ENCODE data around the gene MRGPRD.
"Not testable (repeated sequence)": the region's sequence is repeated elsewhere in the genome, so short reads cannot be mapped to it uniquely, and the experiment has no call there.

The MRGPRD gene

DNA sequence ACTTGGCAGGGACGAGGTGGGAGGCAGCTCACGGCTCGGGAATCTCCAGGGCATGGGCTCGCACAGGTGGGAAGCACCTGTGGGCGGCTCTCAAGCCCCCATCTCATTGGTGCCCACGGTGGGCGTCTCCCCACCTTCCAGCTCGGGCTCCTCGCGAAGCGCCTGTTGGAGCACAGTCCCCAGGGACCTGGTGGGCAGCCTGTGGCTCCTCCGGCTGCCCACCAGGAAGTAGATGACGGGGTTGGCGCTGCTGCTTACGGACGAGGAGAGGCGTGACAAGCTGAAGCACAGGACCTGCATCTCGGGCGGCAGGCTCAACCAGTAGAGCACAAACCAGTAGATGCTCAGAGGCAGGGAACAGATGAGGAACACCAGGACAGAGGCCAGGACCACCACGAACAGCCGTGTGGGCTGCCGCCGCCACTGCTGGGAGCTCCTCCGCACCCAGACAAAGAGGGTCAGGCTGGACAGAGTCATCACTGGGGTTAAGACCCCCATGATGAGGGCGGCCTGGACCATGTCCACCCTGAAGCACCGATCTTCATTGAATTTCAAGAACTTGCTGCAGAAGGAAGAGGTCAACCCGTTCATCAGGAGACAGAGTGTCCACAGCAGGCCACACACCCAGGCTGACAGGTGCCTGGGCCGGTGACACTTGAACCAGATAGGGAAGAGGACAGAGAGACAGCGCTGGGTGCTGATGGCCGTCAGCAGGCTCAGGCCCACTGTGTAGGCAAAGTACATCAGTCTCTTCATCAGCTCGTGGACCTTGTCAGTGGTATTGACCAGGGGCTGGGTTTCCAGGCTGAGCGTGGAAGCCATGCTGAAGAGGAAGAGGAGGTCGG is 633 bp downstream of the MRGPRD start:
- Histone ChIP-seq H3K4me1 (ENCODE audit: control insufficient read depth, insufficient read depth, low read length) (no peaks in the 10 kb centered on the region), H3K9me3 (ENCODE audit: control insufficient read depth, low read length) (no peaks in the 10 kb centered on the region), H3K27me3 (ENCODE audit: control insufficient read depth, insufficient read depth, low read length) (peaks cover 7% of the 10 kb centered on the region), H3K36me3 (ENCODE audit: control insufficient read depth, insufficient read depth, low read length) (no peaks in the 10 kb centered on the region), H3K4me3 (ENCODE audit: low read length) (no peak overlapping the region), H3K9ac (ENCODE audit: low read length) (no peak overlapping the region)

GRCh38 chr11:68978931-68979594 is 1.7 kb downstream of the MRGPRD start:
- Histone ChIP-seq H3K4me3 (ENCODE audit: low read length) (no peak overlapping the region), H3K4me1 (ENCODE audit: control insufficient read depth, insufficient read depth, low read length) (no peaks in the 10 kb centered on the region), H3K36me3 (ENCODE audit: control insufficient read depth, insufficient read depth, low read length) (no peaks in the 10 kb centered on the region), H3K9ac (ENCODE audit: low read length) (no peak overlapping the region), H3K27me3 (ENCODE audit: control insufficient read depth, insufficient read depth, low read length) (peaks cover 7% of the 10 kb centered on the region), H3K9me3 (ENCODE audit: control insufficient read depth, low read length) (no peaks in the 10 kb centered on the region)

DNA sequence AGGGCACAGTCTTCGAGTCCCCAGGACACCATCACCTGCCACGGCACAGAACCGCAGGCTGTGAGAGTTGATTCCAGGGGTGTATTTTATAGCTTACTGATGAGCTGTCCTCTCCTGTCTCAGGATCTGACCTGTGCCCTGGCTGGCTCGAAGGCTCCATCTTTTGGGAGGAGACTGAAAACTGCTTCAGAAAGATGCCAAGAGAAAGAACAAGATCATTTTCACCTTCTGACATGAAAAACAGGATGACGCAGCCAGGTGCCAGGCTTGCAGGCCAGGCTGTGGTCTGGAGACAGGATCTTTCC is 2.2 kb downstream of the MRGPRD start:
- peaks cover 7% of the 10 kb centered on the region for H3K27me3 ChIP-seq (ENCODE audit: control insufficient read depth, insufficient read depth, low read length)
- H3K4me1 ChIP-seq (ENCODE audit: control insufficient read depth, insufficient read depth, low read length), result no peaks in the 10 kb centered on the region
- no peak overlapping the region for H3K4me3 ChIP-seq (ENCODE audit: low read length)
- no peaks in the 10 kb centered on the region for H3K36me3 ChIP-seq (ENCODE audit: control insufficient read depth, insufficient read depth, low read length)
- no peak overlapping the region for H3K9ac ChIP-seq (ENCODE audit: low read length)
- H3K9me3 ChIP-seq (ENCODE audit: control insufficient read depth, low read length), result no peaks in the 10 kb centered on the region

GRCh38 chr11:68977781-68978625 is 2.8 kb downstream of the MRGPRD start:
- no peaks in the 10 kb centered on the region for H3K9me3 ChIP-seq (ENCODE audit: control insufficient read depth, low read length)
- H3K4me1 ChIP-seq (ENCODE audit: control insufficient read depth, insufficient read depth, low read length), result no peaks in the 10 kb centered on the region

DNA sequence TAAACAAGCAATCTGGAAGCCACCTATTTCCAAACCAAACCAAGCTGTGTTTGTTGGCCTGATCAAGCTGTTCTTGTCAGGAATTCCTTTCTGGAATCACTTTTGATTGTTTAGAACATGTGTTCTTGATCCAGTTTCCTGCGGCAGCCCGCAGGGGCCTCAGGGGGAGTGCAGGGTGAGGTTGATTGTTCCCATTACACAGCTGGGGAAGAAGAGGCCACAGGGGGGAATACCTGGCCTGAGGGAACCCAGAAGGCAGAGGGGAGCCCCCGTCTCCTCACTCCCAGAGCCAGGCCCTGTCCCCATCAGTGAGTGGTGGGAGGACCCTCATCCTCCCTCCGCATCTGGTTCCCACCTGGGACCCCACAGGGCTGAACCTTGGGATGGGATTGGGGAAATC is 4.2 kb downstream of the MRGPRD start:
- H3K9me3 ChIP-seq (ENCODE audit: control insufficient read depth, low read length), result no peaks in the 10 kb centered on the region
- H3K36me3 ChIP-seq (ENCODE audit: control insufficient read depth, insufficient read depth, low read length), result no peaks in the 10 kb centered on the region
- peaks cover 8% of the 10 kb centered on the region for H3K27me3 ChIP-seq (ENCODE audit: control insufficient read depth, insufficient read depth, low read length)
- no peaks in the 10 kb centered on the region for H3K4me1 ChIP-seq (ENCODE audit: control insufficient read depth, insufficient read depth, low read length)
- no peak overlapping the region for H3K9ac ChIP-seq (ENCODE audit: low read length)
- no peak overlapping the region for H3K4me3 ChIP-seq (ENCODE audit: low read length)

More at GRCh38 chr11:68977781-68978625, 2.8 kb downstream of the MRGPRD start:
- Histone ChIP-seq H3K4me3 (ENCODE audit: low read length) (no peak overlapping the region), H3K9ac (ENCODE audit: low read length) (no peak overlapping the region), H3K27me3 (ENCODE audit: control insufficient read depth, insufficient read depth, low read length) (peaks cover 7% of the 10 kb centered on the region), H3K36me3 (ENCODE audit: control insufficient read depth, insufficient read depth, low read length) (no peaks in the 10 kb centered on the region)

GRCh38 chr11:68976095-68976494 is 4.7 kb downstream of the MRGPRD start:
- Histone ChIP-seq H3K9me3 (ENCODE audit: control insufficient read depth, low read length) (no peaks in the 10 kb centered on the region), H3K4me3 (ENCODE audit: low read length) (no peak overlapping the region), H3K36me3 (ENCODE audit: control insufficient read depth, insufficient read depth, low read length) (no peaks in the 10 kb centered on the region), H3K9ac (ENCODE audit: low read length) (no peak overlapping the region), H3K27me3 (ENCODE audit: control insufficient read depth, insufficient read depth, low read length) (peaks cover 10% of the 10 kb centered on the region), H3K4me1 (ENCODE audit: control insufficient read depth, insufficient read depth, low read length) (no peaks in the 10 kb centered on the region)

- no peaks in the 10 kb centered on the region for H3K9me3 ChIP-seq (ENCODE audit: control insufficient read depth, low read length)
- H3K27me3 ChIP-seq (ENCODE audit: control insufficient read depth, insufficient read depth, low read length), result peaks cover 10% of the 10 kb centered on the region
- no peaks in the 10 kb centered on the region for H3K4me1 ChIP-seq (ENCODE audit: control insufficient read depth, insufficient read depth, low read length)
- H3K9ac ChIP-seq (ENCODE audit: low read length), result no peak overlapping the region
- no peaks in the 10 kb centered on the region for H3K36me3 ChIP-seq (ENCODE audit: control insufficient read depth, insufficient read depth, low read length)
- H3K4me3 ChIP-seq (ENCODE audit: low read length), result no peak overlapping the region
Measured at GRCh38 chr11:68974421-68975194, 6.2 kb downstream of the MRGPRD start.

DNA sequence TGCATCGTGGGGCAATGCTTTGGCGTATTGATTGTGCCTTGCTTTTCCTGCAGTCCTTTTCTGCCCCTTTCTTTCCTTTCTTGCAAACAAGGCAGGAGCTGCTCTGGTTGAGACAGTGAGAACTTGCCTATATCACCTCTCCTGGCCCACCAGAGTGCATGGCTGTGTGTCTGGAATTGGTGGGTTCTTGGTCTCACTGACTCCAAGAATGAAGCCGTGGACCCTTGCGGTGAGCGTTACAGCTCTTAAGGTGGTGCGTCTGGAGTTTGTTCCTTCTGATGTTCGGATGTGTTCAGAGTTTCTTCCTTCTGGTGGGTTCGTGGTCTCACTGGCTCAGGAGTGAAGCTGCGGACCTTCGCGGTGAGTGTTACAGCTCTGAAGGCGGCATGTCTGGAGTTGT is 7.1 kb downstream of the MRGPRD start:
- H3K9me3 ChIP-seq (ENCODE audit: control insufficient read depth, low read length); H3K4me3 ChIP-seq (ENCODE audit: low read length); H3K36me3 ChIP-seq (ENCODE audit: control insufficient read depth, insufficient read depth, low read length); H3K9ac ChIP-seq (ENCODE audit: low read length); H3K4me1 ChIP-seq (ENCODE audit: control insufficient read depth, insufficient read depth, low read length); H3K27me3 ChIP-seq (ENCODE audit: control insufficient read depth, insufficient read depth, low read length): not testable (repeated sequence)

DNA sequence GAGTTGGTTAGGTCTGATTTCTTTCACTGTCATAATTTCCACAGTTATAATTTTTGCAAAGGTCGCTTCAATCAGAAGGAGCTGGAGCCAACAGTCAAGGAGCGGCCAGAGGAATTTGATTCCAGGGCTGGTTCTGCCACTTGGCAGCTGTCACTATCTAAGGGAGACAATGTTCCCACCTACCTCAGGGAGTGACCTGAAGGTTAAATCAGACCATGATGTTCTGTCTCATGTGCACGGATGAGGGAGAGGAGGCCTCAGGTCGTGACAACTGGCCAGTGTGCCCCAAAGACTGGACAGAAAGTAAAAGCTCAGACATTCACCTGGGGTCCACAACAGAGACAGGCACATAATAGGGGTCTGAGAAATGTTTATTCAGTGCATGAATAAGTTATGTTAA is 7.6 kb downstream of the MRGPRD start:
- H3K36me3 ChIP-seq (ENCODE audit: control insufficient read depth, insufficient read depth, low read length), result no peaks in the 10 kb centered on the region
- no peak overlapping the region for H3K9ac ChIP-seq (ENCODE audit: low read length)
- no peak overlapping the region for H3K4me3 ChIP-seq (ENCODE audit: low read length)
- H3K4me1 ChIP-seq (ENCODE audit: control insufficient read depth, insufficient read depth, low read length), result no peaks in the 10 kb centered on the region
- H3K27me3 ChIP-seq (ENCODE audit: control insufficient read depth, insufficient read depth, low read length), result peaks cover 3% of the 10 kb centered on the region
- H3K9me3 ChIP-seq (ENCODE audit: control insufficient read depth, low read length), result no peaks in the 10 kb centered on the region

DNA sequence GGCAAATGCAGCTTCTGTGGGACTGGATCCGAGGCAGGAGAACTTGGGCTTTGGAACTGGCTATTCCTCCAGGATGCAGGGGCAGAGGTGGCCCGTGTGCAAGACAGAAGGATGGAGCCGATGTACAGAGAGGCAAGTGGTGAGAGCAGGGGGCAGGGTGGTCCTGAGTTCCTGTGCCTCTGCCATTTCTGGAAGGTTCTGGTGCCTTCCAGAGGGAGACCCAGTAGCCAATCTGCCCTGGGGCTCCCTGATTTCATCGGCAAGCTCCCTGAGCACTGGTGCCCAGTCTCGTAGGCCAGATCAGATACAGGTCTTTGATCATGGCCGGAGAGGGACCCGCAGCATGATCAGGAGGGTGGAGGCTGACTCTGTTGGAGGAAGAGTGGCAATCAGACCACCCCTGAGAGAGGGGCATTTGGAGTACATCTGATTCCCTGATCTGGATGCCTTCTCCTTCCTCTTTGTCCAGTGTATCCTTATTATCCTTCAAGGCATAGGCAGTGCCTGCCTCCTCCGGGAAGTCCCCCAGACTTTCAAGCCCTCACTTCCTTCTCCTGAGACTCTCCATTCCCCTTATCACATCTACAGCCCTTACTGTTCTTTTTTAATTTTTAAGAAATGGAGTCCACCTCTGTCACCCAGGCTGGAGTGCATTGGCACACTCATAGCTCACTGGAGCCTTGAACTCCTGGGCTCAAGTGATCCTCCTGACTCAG is 9.7 kb downstream of the MRGPRD start:
- no peaks in the 10 kb centered on the region for H3K9me3 ChIP-seq (ENCODE audit: control insufficient read depth, low read length)
- no peaks in the 10 kb centered on the region for H3K4me1 ChIP-seq (ENCODE audit: control insufficient read depth, insufficient read depth, low read length)
- H3K36me3 ChIP-seq (ENCODE audit: control insufficient read depth, insufficient read depth, low read length), result no peaks in the 10 kb centered on the region
- H3K9ac ChIP-seq (ENCODE audit: low read length), result no peak overlapping the region
- H3K27me3 ChIP-seq (ENCODE audit: control insufficient read depth, insufficient read depth, low read length), result peaks cover 3% of the 10 kb centered on the region
- no peak overlapping the region for H3K4me3 ChIP-seq (ENCODE audit: low read length)

GRCh38 chr11:68969386-68969785 is 11.4 kb downstream of the MRGPRD start:
- Histone ChIP-seq H3K27me3 (ENCODE audit: control insufficient read depth, insufficient read depth, low read length) (peaks cover 3% of the 10 kb centered on the region), H3K4me3 (ENCODE audit: low read length) (no peak overlapping the region), H3K9ac (ENCODE audit: low read length) (no peak overlapping the region), H3K9me3 (ENCODE audit: control insufficient read depth, low read length) (no peaks in the 10 kb centered on the region), H3K4me1 (ENCODE audit: control insufficient read depth, insufficient read depth, low read length) (no peaks in the 10 kb centered on the region), H3K36me3 (ENCODE audit: control insufficient read depth, insufficient read depth, low read length) (no peaks in the 10 kb centered on the region)
